Breast epithelium (tissue), 3 donors: ENCODE measurements around the gene CEACAM16.
"Not testable (repeated sequence)": the region's sequence is repeated elsewhere in the genome, so short reads cannot be mapped to it uniquely, and the experiment has no call there.

Source experiments
- POLR2A ChIP-seq: fragments of 450-650 bp; IDR thresholded peaks from one replicate; pipeline ENCODE4 v1.6.1; 2016; ENCODE audit warnings: antibody characterized with exemption, mild to moderate bottlenecking, moderate library complexity
- POLR2AphosphoS5 ChIP-seq, 3 donors: sonication (generic); formaldehyde crosslinking; IDR thresholded peaks; one replicate each; pipeline ENCODE4 v1.6.1; 2017; ENCODE audit warnings: antibody characterized with exemption in 3 of 3
- TF ChIP-seq, protein P1 (sequence below), 3 donors: fragments of 450-650 bp; IDR thresholded peaks; one replicate each; pipeline ENCODE4 v1.5.1; 2016 to 2017; ENCODE audit warnings: antibody characterized with exemption in 3 of 3, mild to moderate bottlenecking in 3 of 3, moderate library complexity in 3 of 3

DNA sequence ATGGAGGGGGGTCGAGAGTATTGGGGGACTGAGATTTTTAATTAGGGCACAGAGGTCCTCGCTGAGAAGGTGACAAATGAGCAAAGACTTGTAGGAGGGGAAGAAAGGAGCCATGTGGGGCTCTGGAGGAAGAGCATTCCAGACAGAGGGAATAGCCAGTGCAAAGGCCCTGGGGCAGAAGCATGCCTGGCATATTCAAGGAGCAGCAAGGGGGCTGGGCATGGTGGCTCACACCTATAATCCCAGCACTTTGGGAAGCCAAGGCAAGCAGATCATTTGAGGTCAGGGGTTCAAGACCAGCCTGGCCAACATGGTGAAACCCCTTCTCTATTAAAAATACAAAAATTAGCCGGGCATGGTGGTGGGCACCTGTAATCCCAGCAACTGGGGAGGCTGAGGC, 14.6 kb upstream of the CEACAM16 start:
- TF ChIP-seq, protein P1, sequence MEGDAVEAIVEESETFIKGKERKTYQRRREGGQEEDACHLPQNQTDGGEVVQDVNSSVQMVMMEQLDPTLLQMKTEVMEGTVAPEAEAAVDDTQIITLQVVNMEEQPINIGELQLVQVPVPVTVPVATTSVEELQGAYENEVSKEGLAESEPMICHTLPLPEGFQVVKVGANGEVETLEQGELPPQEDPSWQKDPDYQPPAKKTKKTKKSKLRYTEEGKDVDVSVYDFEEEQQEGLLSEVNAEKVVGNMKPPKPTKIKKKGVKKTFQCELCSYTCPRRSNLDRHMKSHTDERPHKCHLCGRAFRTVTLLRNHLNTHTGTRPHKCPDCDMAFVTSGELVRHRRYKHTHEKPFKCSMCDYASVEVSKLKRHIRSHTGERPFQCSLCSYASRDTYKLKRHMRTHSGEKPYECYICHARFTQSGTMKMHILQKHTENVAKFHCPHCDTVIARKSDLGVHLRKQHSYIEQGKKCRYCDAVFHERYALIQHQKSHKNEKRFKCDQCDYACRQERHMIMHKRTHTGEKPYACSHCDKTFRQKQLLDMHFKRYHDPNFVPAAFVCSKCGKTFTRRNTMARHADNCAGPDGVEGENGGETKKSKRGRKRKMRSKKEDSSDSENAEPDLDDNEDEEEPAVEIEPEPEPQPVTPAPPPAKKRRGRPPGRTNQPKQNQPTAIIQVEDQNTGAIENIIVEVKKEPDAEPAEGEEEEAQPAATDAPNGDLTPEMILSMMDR (IDR thresholded peaks at IDR 0.05): not testable (repeated sequence)
- TF ChIP-seq POLR2A; POLR2AphosphoS5 (IDR thresholded peaks at IDR 0.05): not testable (repeated sequence)
